GM21528 (cell line): ENCODE data around the gene RPS6KA1.
"Not testable (repeated sequence)": the region's sequence is repeated elsewhere in the genome, so short reads cannot be mapped to it uniquely, and the experiment has no call there.

ENCODE experiments used
- ATAC-seq: cut with Tn5 transposase; IDR thresholded peaks from one replicate; pipeline ENCODE4 v1.9.1; 2021; ENCODE audit warnings: mild to moderate bottlenecking, moderate library complexity; ENCODE audit not compliant: unreplicated experiment, low FRiP score

The RPS6KA1 gene

GRCh38 chr1:26585471-26585870 lies 55.9 kb downstream of the RPS6KA1 start:
- no peak for ATAC-seq

GRCh38 chr1:26593385-26593784 lies 63.8 kb downstream of the RPS6KA1 start:
- no peak for ATAC-seq

- ATAC-seq = not testable (repeated sequence)
Measured at GRCh38 chr1:26594593-26594992, 65.0 kb downstream of the RPS6KA1 start.

GRCh38 chr1:26597629-26598039 lies 68.1 kb downstream of the RPS6KA1 start:
- ATAC-seq = no peak

GRCh38 chr1:26598890-26599289 lies 69.3 kb downstream of the RPS6KA1 start:
- ATAC-seq = no peak

GRCh38 chr1:26602378-26602959 lies 72.9 kb downstream of the RPS6KA1 start:
- no peak for ATAC-seq

- ATAC-seq = no peak
Measured at GRCh38 chr1:26603856-26604255, 74.3 kb downstream of the RPS6KA1 start.

- ATAC-seq = no peak
Measured at GRCh38 chr1:26607186-26607585, 77.6 kb downstream of the RPS6KA1 start.

GRCh38 chr1:26608895-26609294 lies 79.3 kb downstream of the RPS6KA1 start:
- ATAC-seq = no peak

GRCh38 chr1:26610781-26611180 lies 81.2 kb downstream of the RPS6KA1 start:
- no peak for ATAC-seq

GRCh38 chr1:26612627-26613026 lies 83.1 kb downstream of the RPS6KA1 start:
- not testable (repeated sequence) for ATAC-seq

GRCh38 chr1:26614655-26615411 lies 85.3 kb downstream of the RPS6KA1 start:
- no peak for ATAC-seq

- no peak for ATAC-seq
Measured at GRCh38 chr1:26616881-26617280, 87.3 kb downstream of the RPS6KA1 start.

GRCh38 chr1:26618561-26618960 lies 89.0 kb downstream of the RPS6KA1 start:
- no peak for ATAC-seq
